ENCODE results near the gene DPYSL4. TPM values are rescaled to one million over a fixed set of nuclear protein-coding genes. Genes with fewer than 3 reads are reported as not detected.

Gene DPYSL4
- total RNA-seq, 1 donor from 2014 or later = 17.7 TPM

GRCh38 chr10:132199268-132199853 lies 12.6 kb downstream of the DPYSL4 start:
- Histone ChIP-seq H3F3A (ENCODE audit: low read depth) (no peaks in the 10 kb centered on the region), H3K9ac (no peak overlapping the region), H3K79me2 (ENCODE audit: low read depth) (no peaks in the 10 kb centered on the region), H3K36me3 (no peaks in the 10 kb centered on the region), H3K9me3 (ENCODE audit: low read depth) (no peaks in the 10 kb centered on the region), H3K4me1 (no peaks in the 10 kb centered on the region), H3K4me3 (no peak overlapping the region), H3K27me3 (no peaks in the 10 kb centered on the region), H3K27ac (no peak overlapping the region), H4K20me1 (ENCODE audit: low read depth) (peaks cover 5% of the 10 kb centered on the region), H3K4me2 (no peak overlapping the region), H2AFZ (replicated peaks) (no peak overlapping the region)
- TF ChIP-seq EZH2 (IDR thresholded peaks at IDR 0.05) (no peak), CTCF (IDR thresholded peaks at IDR 0.05) (no peak), EZH2phosphoT487 (IDR thresholded peaks at IDR 0.05) (no peak)
- Mint-ChIP-seq H3K27me3 (ENCODE audit: insufficient read depth, low read depth) (peaks cover 4% of the 10 kb centered on the region), H3K4me1 (no peaks in the 10 kb centered on the region), H3K9me3 (no peaks in the 10 kb centered on the region), H3K36me3 (peaks cover 4% of the 10 kb centered on the region), H3K27ac (no peak overlapping the region), H3K4me3 (no peak overlapping the region)
- DNase-seq (ENCODE audit: low spot score) = no peak

- Histone ChIP-seq H3K9me3 (ENCODE audit: low read depth) (no peaks in the 10 kb centered on the region), H3K4me1 (no peaks in the 10 kb centered on the region), H3K36me3 (no peaks in the 10 kb centered on the region), H3K4me3 (no peak overlapping the region), H4K20me1 (ENCODE audit: low read depth) (peaks cover 5% of the 10 kb centered on the region), H3K4me2 (no peak overlapping the region), H3F3A (ENCODE audit: low read depth) (no peaks in the 10 kb centered on the region), H3K27me3 (no peaks in the 10 kb centered on the region), H3K9ac (no peak overlapping the region), H2AFZ (replicated peaks) (no peak overlapping the region), H3K79me2 (ENCODE audit: low read depth) (no peaks in the 10 kb centered on the region), H3K27ac (no peak overlapping the region)
- Mint-ChIP-seq H3K27me3 (ENCODE audit: insufficient read depth, low read depth) (peaks cover 4% of the 10 kb centered on the region), H3K9me3 (no peaks in the 10 kb centered on the region), H3K4me1 (no peaks in the 10 kb centered on the region), H3K4me3 (no peak overlapping the region), H3K36me3 (peaks cover 4% of the 10 kb centered on the region), H3K27ac (no peak overlapping the region)
- TF ChIP-seq CTCF (IDR thresholded peaks at IDR 0.05) = no peak
- TF ChIP-seq EZH2 (IDR thresholded peaks at IDR 0.05) = no peak
- no peak for TF ChIP-seq EZH2phosphoT487 (IDR thresholded peaks at IDR 0.05)
- DNase-seq (ENCODE audit: low spot score) = no peak
These were observed 13.1 kb downstream of the DPYSL4 start for GRCh38 chr10:132199854-132200311.

- DNase-seq (ENCODE audit: low spot score) = no peak
- Histone ChIP-seq H2AFZ (replicated peaks) (no peak overlapping the region), H3K4me2 (no peak overlapping the region), H3K9ac (no peak overlapping the region), H3K27me3 (no peaks in the 10 kb centered on the region), H3F3A (ENCODE audit: low read depth) (no peaks in the 10 kb centered on the region), H3K4me3 (no peak overlapping the region), H3K4me1 (no peaks in the 10 kb centered on the region), H3K79me2 (ENCODE audit: low read depth) (no peaks in the 10 kb centered on the region), H3K27ac (no peak overlapping the region), H4K20me1 (ENCODE audit: low read depth) (no peaks in the 10 kb centered on the region), H3K36me3 (no peaks in the 10 kb centered on the region), H3K9me3 (ENCODE audit: low read depth) (no peaks in the 10 kb centered on the region)
- TF ChIP-seq EZH2phosphoT487 (IDR thresholded peaks at IDR 0.05) (no peak), EZH2 (IDR thresholded peaks at IDR 0.05) (no peak), CTCF (IDR thresholded peaks at IDR 0.05) (no peak)
- no peaks in the 10 kb centered on the region for H3K9me3 Mint-ChIP-seq
- no peaks in the 10 kb centered on the region for H3K36me3 Mint-ChIP-seq
- H3K4me1 Mint-ChIP-seq = no peaks in the 10 kb centered on the region
- H3K27ac Mint-ChIP-seq = no peak overlapping the region
- peaks cover 4% of the 10 kb centered on the region for H3K27me3 Mint-ChIP-seq (ENCODE audit: insufficient read depth, low read depth)
- H3K4me3 Mint-ChIP-seq = no peak overlapping the region
These were observed 13.8 kb downstream of the DPYSL4 start for GRCh38 chr10:132200344-132201110.
